Upper lobe of left lung (tissue), 4 donors: ENCODE data around the gene ASTN2.
"Not testable (repeated sequence)": the region's sequence is repeated elsewhere in the genome, so short reads cannot be mapped to it uniquely, and the experiment has no call there.

ENCODE experiments used
- EP300 ChIP-seq, 4 donors: sonication (generic); formaldehyde crosslinking; IDR thresholded peaks; one replicate each; pipeline ENCODE4 v1.5.1; 2017; ENCODE audit warnings: antibody characterized with exemption in 4 of 4, control low read depth in 2 of 4
- POLR2A ChIP-seq, 4 donors: fragments of 450-650 bp; IDR thresholded peaks; one replicate each; pipeline ENCODE4 v1.5.1; 2016 to 2017; ENCODE audit warnings: antibody characterized with exemption in 4 of 4, mild to moderate bottlenecking in 2 of 4
- POLR2AphosphoS5 ChIP-seq, 2 donors: sonication (generic); formaldehyde crosslinking; IDR thresholded peaks; one replicate each; pipeline ENCODE4 v1.5.1; 2017; ENCODE audit warnings: antibody characterized with exemption in 2 of 2

- not testable (repeated sequence) for TF ChIP-seq POLR2AphosphoS5, EP300, POLR2A (IDR thresholded peaks at IDR 0.05)
Observed at GRCh38 chr9:116690805-116691204, 724.1 kb downstream of the ASTN2 start.
